HCT116 (cell line): ENCODE data around the gene KIF25. TPM values are rescaled to one million over a fixed set of nuclear protein-coding genes. Genes with fewer than 3 reads are reported as not detected.

ENCODE experiments used
- ATAC-seq: fragments of 200-7000 bp; cut with Tn5 transposase; 2 replicates; pipeline ENCODE4 v1.9.1; 2020; ENCODE audit warnings: mild to moderate bottlenecking, moderate library complexity
- BruUV-seq: library from RNA; stranded (reverse); fragments of 400-500 nt; replicated peaks from 2 replicates; lab custom pipeline; 2021; lab: Mats Ljungman, UMichigan
- CTCF ChIA-PET: fragments of 300-600 bp; sonication (Branson Sonifier 250); formaldehyde crosslinking; loops from one replicate; lab custom pipeline; 2021; ENCODE audit warnings: antibody characterized with exemption; lab: Charles Lee
- POLR2A ChIA-PET: fragments of 300-600, 350-600 bp; sonication (Branson Sonifier 250); formaldehyde crosslinking; loops from one replicate; lab custom pipeline; 2021; ENCODE audit warnings: antibody characterized with exemption; lab: Charles Lee
- RAD21 ChIA-PET, 2 experiments: fragments of 300-600 bp; sonication (Branson Sonifier 250); formaldehyde crosslinking; loops; one replicate each; lab custom pipeline; 2023; ENCODE audit warnings: low total read pairs in 2 of 2; ENCODE audit not compliant: uncharacterized antibody in 2 of 2, unreplicated experiment in 2 of 2, low non-redundant PET in 1 of 2; lab: Charles Lee
- DNase-seq: peaks from one replicate; pipeline ENCODE4 v3.0.0-alpha.2; 2010; ENCODE audit warnings: low read depth, low spot score
- H2AFZ ChIP-seq: fragments of 200-600 bp; shearing (Covaris generic), sonication (generic); 2 replicates; pipeline ENCODE4 v1.6.1; 2017; ENCODE audit warnings: low read depth, mixed run types, mixed read lengths, antibody characterized with exemption, low read length; ENCODE audit not compliant: poor library complexity, severe bottlenecking
- H3K27ac ChIP-seq: 2 replicates; pipeline ENCODE4 v1.5.1; 2012; ENCODE audit warnings: low read depth, low read length
- H3K27me3 ChIP-seq: fragments of 200-600 bp; sonication (generic); 2 replicates; pipeline ENCODE4 v1.6.1; 2016; ENCODE audit warnings: mixed run types, low read length, mixed read lengths; ENCODE audit not compliant: insufficient read depth
- H3K36me3 ChIP-seq, 2 experiments: fragments of 200-500 bp in 1 of 2; fragments of 200-600 bp in 1 of 2; sonication (Bioruptor generic) in 1 of 2; sonication (generic) in 1 of 2; 2 replicates each; pipeline versions ENCODE4 v1.5.1 to v1.6.1; 2014 to 2016; ENCODE audit warnings: low read length in 2 of 2, inconsistent platforms in 1 of 2, mixed read lengths in 1 of 2, mixed run types in 1 of 2; ENCODE audit not compliant: insufficient read depth in 2 of 2, control insufficient read depth in 1 of 2
- H3K4me1 ChIP-seq, 2 experiments: fragments of 200-600 bp in 1 of 2; sonication (generic) in 1 of 2; 2 replicates each; pipeline versions ENCODE4 v1.5.1 to v1.6.1; 2012 to 2017; ENCODE audit warnings: low read length in 2 of 2, inconsistent platforms in 1 of 2, mild to moderate bottlenecking in 1 of 2, mixed read lengths in 1 of 2, mixed run types in 1 of 2, moderate library complexity in 1 of 2; ENCODE audit not compliant: insufficient read depth in 2 of 2, control insufficient read depth in 1 of 2
- H3K4me2 ChIP-seq: fragments of 200-600 bp; sonication (generic); 2 replicates; pipeline ENCODE4 v1.6.1; 2017; ENCODE audit warnings: mixed run types, low read length, mixed read lengths
- H3K4me3 ChIP-seq, 2 experiments: fragments of 200-600 bp in 1 of 2; sonication (generic) in 1 of 2; replicated peaks in 1 of 2; 2 replicates each; pipeline ENCODE4 v1.5.1; 2011 to 2016; ENCODE audit warnings: low read length in 2 of 2, control low read depth in 1 of 2, low read depth in 1 of 2, mild to moderate bottlenecking in 1 of 2, mixed read lengths in 1 of 2, mixed run types in 1 of 2
- H3K79me2 ChIP-seq: fragments of 200-600 bp; sonication (generic); 2 replicates; pipeline ENCODE4 v1.6.1; 2017; ENCODE audit warnings: mild to moderate bottlenecking, mixed run types, low read length, moderate library complexity, mixed read lengths; ENCODE audit not compliant: insufficient read depth
- H3K9ac ChIP-seq: fragments of 200-600 bp; sonication (generic); 2 replicates; pipeline ENCODE4 v1.6.1; 2016; ENCODE audit warnings: low read length, mixed read lengths
- H3K9me2 ChIP-seq: fragments of 200-600 bp; sonication (generic), shearing (Covaris generic); 2 replicates; pipeline ENCODE4 v1.6.1; 2017; ENCODE audit warnings: mixed run types, mild to moderate bottlenecking, moderate library complexity; ENCODE audit not compliant: insufficient read depth
- H3K9me3 ChIP-seq, 2 experiments: fragments of 200-500 bp in 1 of 2; fragments of 200-600 bp in 1 of 2; sonication (Bioruptor generic) in 1 of 2; sonication (generic) in 1 of 2; 2 replicates each; pipeline ENCODE4 v1.6.1; 2014 to 2017; ENCODE audit warnings: low read length in 2 of 2, mixed read lengths in 2 of 2, inconsistent platforms in 1 of 2, low read depth in 1 of 2, mild to moderate bottlenecking in 1 of 2, mixed run types in 1 of 2, moderate library complexity in 1 of 2; ENCODE audit not compliant: control insufficient read depth in 1 of 2, insufficient read depth in 1 of 2
- H4K20me1 ChIP-seq: fragments of 200-600 bp; sonication (generic), shearing (Covaris generic); 2 replicates; pipeline ENCODE4 v1.6.1; 2017; ENCODE audit warnings: mixed run types, mild to moderate bottlenecking, moderate library complexity; ENCODE audit not compliant: insufficient read depth
- ATF3 ChIP-seq: IDR thresholded peaks from 2 replicates; pipeline ENCODE4 v1.6.1; 2012
- CBX3 ChIP-seq: IDR thresholded peaks from 2 replicates; pipeline ENCODE4 v1.6.1; 2012; ENCODE audit warnings: low read depth
- CEBPB ChIP-seq: IDR thresholded peaks from 2 replicates; pipeline ENCODE4 v1.6.1; 2012; ENCODE audit warnings: low read depth
- CTCF ChIP-seq, 3 experiments: fragments of 200-600 bp in 1 of 3; sonication (generic) in 1 of 3; IDR thresholded peaks in 2 of 3; conservative IDR thresholded peaks in 1 of 3; 2 replicates each; pipeline ENCODE4 v1.5.1; 2012 to 2017; ENCODE audit warnings: low read depth in 2 of 3, low read length in 2 of 3, antibody characterized with exemption in 1 of 3, borderline replicate concordance in 1 of 3, control low read depth in 1 of 3, mild to moderate bottlenecking in 1 of 3, mixed read lengths in 1 of 3, mixed run types in 1 of 3, moderate library complexity in 1 of 3; ENCODE audit not compliant: insufficient read depth in 1 of 3
- EGR1 ChIP-seq: IDR thresholded peaks from 2 replicates; pipeline ENCODE4 v1.6.1; 2012; ENCODE audit warnings: low read depth
- EZH2 ChIP-seq: fragments of 200-600 bp; sonication (generic); IDR thresholded peaks from 2 replicates; pipeline ENCODE4 v1.6.1; 2017; ENCODE audit warnings: antibody characterized with exemption, mixed run types
- EZH2phosphoT487 ChIP-seq: fragments of 200-600 bp; IDR thresholded peaks from 2 replicates; pipeline ENCODE4 v1.6.1; 2018; ENCODE audit warnings: antibody characterized with exemption, borderline replicate concordance
- FOSL1 ChIP-seq: IDR thresholded peaks from 2 replicates; pipeline ENCODE4 v1.6.1; 2012; ENCODE audit warnings: low read depth
- MAX ChIP-seq: IDR thresholded peaks from 2 replicates; pipeline ENCODE4 v1.6.1; 2012
- RAD21 ChIP-seq: IDR thresholded peaks from 2 replicates; pipeline ENCODE4 v1.6.1; 2012; ENCODE audit warnings: low read depth, mild to moderate bottlenecking
- TCF7L2 ChIP-seq: IDR thresholded peaks from 2 replicates; pipeline ENCODE4 v1.7.0; 2011; ENCODE audit warnings: borderline replicate concordance, inconsistent platforms; ENCODE audit not compliant: insufficient read depth, insufficient read length; ENCODE audit errors: extremely low read depth
- ZBTB33 ChIP-seq: IDR thresholded peaks from 2 replicates; pipeline ENCODE4 v1.6.1; 2011; ENCODE audit warnings: mild to moderate bottlenecking, low read length, moderate library complexity; ENCODE audit not compliant: insufficient replicate concordance; ENCODE audit errors: extremely low read depth
- ZNF274 ChIP-seq: fragments of 200-500 bp; sonication (Bioruptor generic); IDR thresholded peaks from 2 replicates; pipeline ENCODE4 v1.6.1; 2014; ENCODE audit warnings: mild to moderate bottlenecking, low read depth, low read length, inconsistent platforms
- intact Hi-C: fragments of 100-400 bp; cut with micrococcal nuclease; formaldehyde crosslinking; loops from 2 replicates; pipeline ENCODE4 v1.10.0; 2022
- total RNA-seq: library from RNA; stranded (reverse); gene quantifications from one replicate; pipeline ENCODE4 v1.2.1, GENCODE V29; 2021; ENCODE audit not compliant: unreplicated experiment

The KIF25 gene
- total RNA-seq, 1 experiment from 2014 or later: not detected

DNA sequence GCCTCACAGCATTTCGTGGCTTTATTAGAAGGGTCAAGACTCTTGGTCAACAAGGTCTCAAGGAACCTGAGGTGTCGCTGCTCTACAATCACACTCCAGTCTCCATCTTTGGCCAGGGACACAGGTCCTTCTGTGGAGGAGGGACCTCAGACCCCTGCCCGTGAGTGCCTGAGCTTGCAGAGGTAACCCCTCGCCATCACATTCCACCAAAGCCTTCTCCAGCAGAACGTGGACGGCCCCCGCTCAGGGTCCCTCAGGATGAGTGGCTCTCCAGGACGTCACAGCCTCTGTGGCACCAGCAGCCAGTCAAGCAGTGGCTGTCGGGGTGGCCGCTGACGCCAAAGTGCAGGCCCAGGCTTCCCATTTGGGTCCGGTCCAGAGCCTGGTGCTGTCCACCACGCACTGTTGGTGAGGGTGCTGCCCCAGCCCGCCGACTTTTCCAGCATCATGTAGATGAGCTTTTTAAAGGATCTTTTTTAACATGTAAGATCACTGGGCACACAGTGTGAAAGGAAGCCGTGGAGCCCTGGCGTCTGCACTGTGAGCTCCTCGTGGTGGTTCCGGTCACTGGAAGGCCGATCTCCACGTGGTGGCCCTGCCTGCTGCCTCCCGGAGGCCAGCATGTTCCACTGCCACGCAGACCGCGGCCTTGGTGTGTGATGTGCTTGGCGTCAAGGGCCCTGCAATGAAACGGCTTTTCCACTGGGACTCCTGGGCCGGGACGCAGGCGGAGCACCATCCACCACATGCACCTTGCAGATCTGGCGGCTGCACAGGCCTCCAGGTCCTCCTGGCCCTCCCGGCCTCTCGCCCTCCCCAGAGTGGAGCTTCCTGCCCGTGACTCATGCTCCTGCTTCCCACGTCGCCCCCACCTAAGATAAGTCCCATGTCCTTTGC lies 8.3 kb upstream of the KIF25 start:
- Histone ChIP-seq H2AFZ (no peak overlapping the region), H3K27ac (no peak overlapping the region), H3K4me2 (no peak overlapping the region), H3K9ac (no peak overlapping the region), H3K4me1 (no peaks in the 10 kb centered on the region), H3K27me3 (0 out of 2 replicates have a peak, but pooled peaks cover 3% of the 10 kb centered on the region), H3K36me3 (no peaks in the 10 kb centered on the region), H3K4me3 (no peak overlapping the region), H3K9me3 (no peaks in the 10 kb centered on the region), H4K20me1 (no peaks in the 10 kb centered on the region), H3K9me2 (no peaks in the 10 kb centered on the region), H3K79me2 (no peaks in the 10 kb centered on the region)
- BruUV-seq: no TSS peak
- TF ChIP-seq RAD21 (no peak), ZNF274 (no peak), CEBPB (no peak), EZH2 (no peak), ZBTB33 (no peak), EGR1 (no peak), CTCF (IDR thresholded peaks at IDR 0.05 in 2 of 3, conservative IDR thresholded peaks at IDR 0.05 in 1 of 3; ENCODE audit: borderline replicate concordance in 1 of 3, insufficient read depth in 1 of 3, low read depth in 2 of 3, low read length in 2 of 3) (no peak), CBX3 (no peak), FOSL1 (no peak), ATF3 (no peak), MAX (no peak), TCF7L2 (no peak), EZH2phosphoT487 (no peak)
- peak; percentile 32; the same call in 1 of the 2 replicates for ATAC-seq
- ChIA-PET RAD21 (no interaction called here), POLR2A (no interaction called here), CTCF (no interaction called here)
- DNase-seq: no peak
- intact Hi-C loops: loop anchor here (1.0 kb wide), 1 partner anchor 29 kb away; no protein-coding TSS in a partner anchor
